Measurements from ENCODE around the gene ANKFN1. TPM values are rescaled to one million over a fixed set of nuclear protein-coding genes. Genes with fewer than 3 reads are reported as not detected.

Gene ANKFN1
- total RNA-seq, 1 donor from 2014 or later: 2.4 TPM

GRCh38 chr17:56231693-56232092 is 78.4 kb downstream of the ANKFN1 start:
- Mint-ChIP-seq H3K36me3 (no peaks in the 10 kb centered on the region), H3K9me3 (no peaks in the 10 kb centered on the region)
- TF ChIP-seq CTCF (conservative IDR thresholded peaks at IDR 0.05): peak; percentile 43

GRCh38 chr17:56244268-56244890 is 91.1 kb downstream of the ANKFN1 start:
- Mint-ChIP-seq H3K4me3 (no peak overlapping the region), H3K36me3 (no peaks in the 10 kb centered on the region), H3K9me3 (no peaks in the 10 kb centered on the region), H3K27ac (no peak overlapping the region), H3K27me3 (no peaks in the 10 kb centered on the region), H3K4me1 (ENCODE audit: unreplicated experiment) (no peaks in the 10 kb centered on the region)
- DNase-seq (ENCODE audit: extremely low spot score, unreplicated experiment): no peak
- TF ChIP-seq CTCF (conservative IDR thresholded peaks at IDR 0.05): peak; percentile 22

More at GRCh38 chr17:56231693-56232092, 78.4 kb downstream of the ANKFN1 start:
- Mint-ChIP-seq H3K4me1 (ENCODE audit: unreplicated experiment) (no peaks in the 10 kb centered on the region), H3K4me3 (no peak overlapping the region), H3K27ac (no peak overlapping the region), H3K27me3 (no peaks in the 10 kb centered on the region)
- DNase-seq (ENCODE audit: extremely low spot score, unreplicated experiment): no peak

GRCh38 chr17:56247816-56248215 is 94.5 kb downstream of the ANKFN1 start:
- TF ChIP-seq CTCF (conservative IDR thresholded peaks at IDR 0.05): no peak
- Mint-ChIP-seq H3K27me3 (peaks cover 5% of the 10 kb centered on the region), H3K4me3 (no peak overlapping the region), H3K9me3 (no peaks in the 10 kb centered on the region), H3K36me3 (no peaks in the 10 kb centered on the region), H3K4me1 (ENCODE audit: unreplicated experiment) (no peaks in the 10 kb centered on the region), H3K27ac (no peak overlapping the region)
- no peak for DNase-seq (ENCODE audit: extremely low spot score, unreplicated experiment)

GRCh38 chr17:56257075-56257474 is 103.8 kb downstream of the ANKFN1 start:
- Mint-ChIP-seq H3K27ac (no peak overlapping the region), H3K27me3 (peaks cover 8% of the 10 kb centered on the region), H3K9me3 (no peaks in the 10 kb centered on the region), H3K4me1 (ENCODE audit: unreplicated experiment) (no peaks in the 10 kb centered on the region), H3K4me3 (no peak overlapping the region), H3K36me3 (no peaks in the 10 kb centered on the region)
- TF ChIP-seq CTCF (conservative IDR thresholded peaks at IDR 0.05): no peak
- DNase-seq (ENCODE audit: extremely low spot score, unreplicated experiment): no peak

- no peaks in the 10 kb centered on the region for H3K36me3 Mint-ChIP-seq
- no peak overlapping the region for H3K27ac Mint-ChIP-seq
- no peaks in the 10 kb centered on the region for H3K9me3 Mint-ChIP-seq
- DNase-seq (ENCODE audit: extremely low spot score, unreplicated experiment): no peak
- H3K4me1 Mint-ChIP-seq (ENCODE audit: unreplicated experiment): peaks cover 4% of the 10 kb centered on the region
- no peak overlapping the region for H3K4me3 Mint-ChIP-seq
- H3K27me3 Mint-ChIP-seq: peaks cover 8% of the 10 kb centered on the region
- no peak for TF ChIP-seq CTCF (conservative IDR thresholded peaks at IDR 0.05)
These were observed 107.2 kb downstream of the ANKFN1 start for GRCh38 chr17:56260376-56261002.
